Keratinocyte (primary cell): Measurements from ENCODE around the gene PTGES2.

ENCODE experiments used
- EZH2 ChIP-seq: IDR thresholded peaks from one replicate; pipeline ENCODE4 v1.6.1; 2012; ENCODE audit warnings: inconsistent platforms, mild to moderate bottlenecking, low read length, moderate library complexity
- TF ChIP-seq, protein P1 (sequence below), 3 experiments: IDR thresholded peaks in 1 of 3; conservative IDR thresholded peaks in 1 of 3; optimal IDR thresholded peaks in 1 of 3; 2 replicates in 2 of 3; 3 replicates in 1 of 3; pipeline versions ENCODE3 to v1.5.1; 2011; ENCODE audit warnings: low read length in 3 of 3, mild to moderate bottlenecking in 3 of 3, moderate library complexity in 2 of 3, control low read depth in 1 of 3, inconsistent platforms in 1 of 3; ENCODE audit not compliant: insufficient read depth in 2 of 3; ENCODE audit errors: extremely low read depth in 1 of 3

DNA sequence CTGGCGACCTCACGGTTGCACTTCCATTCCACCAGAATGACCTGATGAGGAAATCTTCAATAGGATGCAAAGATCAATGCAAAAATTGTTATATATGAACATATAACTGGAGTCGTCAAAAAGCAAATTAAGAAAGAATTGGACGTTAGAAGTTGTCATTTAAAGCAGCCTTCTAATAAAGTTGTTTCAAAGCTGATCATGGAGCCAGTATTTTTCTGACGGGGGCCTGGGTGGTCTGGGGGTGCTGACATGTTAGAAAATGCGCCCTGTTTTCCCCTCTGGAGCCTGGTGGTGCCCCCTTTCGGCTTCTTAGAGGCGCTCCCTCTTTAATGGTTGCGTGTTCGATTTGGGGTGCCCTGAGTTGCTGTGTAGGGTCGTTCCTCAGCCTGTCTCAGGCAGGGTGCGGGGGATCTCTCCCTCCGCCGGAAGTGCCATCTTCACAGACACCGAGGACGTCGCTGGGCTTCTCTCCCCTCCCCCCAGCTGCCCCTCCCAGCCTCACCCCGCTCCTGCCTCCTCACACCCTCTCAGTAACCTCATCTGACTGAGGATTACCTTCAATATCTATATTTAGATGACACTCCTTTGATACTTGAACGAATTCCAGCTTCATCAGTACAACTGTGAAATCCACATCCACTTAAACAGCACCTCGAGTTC, 18.3 kb downstream of the PTGES2 start:
- TF ChIP-seq, protein P1, sequence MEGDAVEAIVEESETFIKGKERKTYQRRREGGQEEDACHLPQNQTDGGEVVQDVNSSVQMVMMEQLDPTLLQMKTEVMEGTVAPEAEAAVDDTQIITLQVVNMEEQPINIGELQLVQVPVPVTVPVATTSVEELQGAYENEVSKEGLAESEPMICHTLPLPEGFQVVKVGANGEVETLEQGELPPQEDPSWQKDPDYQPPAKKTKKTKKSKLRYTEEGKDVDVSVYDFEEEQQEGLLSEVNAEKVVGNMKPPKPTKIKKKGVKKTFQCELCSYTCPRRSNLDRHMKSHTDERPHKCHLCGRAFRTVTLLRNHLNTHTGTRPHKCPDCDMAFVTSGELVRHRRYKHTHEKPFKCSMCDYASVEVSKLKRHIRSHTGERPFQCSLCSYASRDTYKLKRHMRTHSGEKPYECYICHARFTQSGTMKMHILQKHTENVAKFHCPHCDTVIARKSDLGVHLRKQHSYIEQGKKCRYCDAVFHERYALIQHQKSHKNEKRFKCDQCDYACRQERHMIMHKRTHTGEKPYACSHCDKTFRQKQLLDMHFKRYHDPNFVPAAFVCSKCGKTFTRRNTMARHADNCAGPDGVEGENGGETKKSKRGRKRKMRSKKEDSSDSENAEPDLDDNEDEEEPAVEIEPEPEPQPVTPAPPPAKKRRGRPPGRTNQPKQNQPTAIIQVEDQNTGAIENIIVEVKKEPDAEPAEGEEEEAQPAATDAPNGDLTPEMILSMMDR (optimal IDR thresholded peaks at IDR 0.05 in 1 of 3, IDR thresholded peaks at IDR 0.05 in 1 of 3, conservative IDR thresholded peaks at IDR 0.05 in 1 of 3; ENCODE audit: extremely low read depth in 1 of 3, insufficient read depth in 2 of 3, low read length in 3 of 3) = no peak
- TF ChIP-seq EZH2 = no peak
